Posterior cingulate gyrus (tissue), 11 donors: ENCODE measurements around the gene GOLGB1.

Experiments
- DNase-seq, 10 donors: peaks; one replicate each; pipeline versions ENCODE4 v3.0.0 to v3.0.0-alpha.2; 2020 to 2021; ENCODE audit warnings: mixed read lengths in 3 of 10
- intact Hi-C: fragments of 100-400 bp; cut with DNase I; formaldehyde crosslinking; loops from one replicate; pipeline ENCODE4 v1.15.1; 2023

GOLGB1 gene

GRCh38 chr3:121642601-121643314 is 106.8 kb downstream of the GOLGB1 start:
- DNase-seq, result no peak
- intact Hi-C loops, result no loop called here

GRCh38 chr3:121641127-121641526 is 108.4 kb downstream of the GOLGB1 start:
- DNase-seq, result no peak

GRCh38 chr3:121637922-121638321 is 111.6 kb downstream of the GOLGB1 start:
- intact Hi-C loops, result no loop called here
- no peak for DNase-seq

More at GRCh38 chr3:121641127-121641526, 108.4 kb downstream of the GOLGB1 start:
- intact Hi-C loops, result no loop called here

GRCh38 chr3:121630355-121630754 is 119.2 kb downstream of the GOLGB1 start:
- DNase-seq, result no peak
- intact Hi-C loops, result no loop called here

- DNase-seq, result no peak
- intact Hi-C loops, result no loop called here
Measured at GRCh38 chr3:121629601-121630000, 119.9 kb downstream of the GOLGB1 start.

GRCh38 chr3:121627622-121628021 is 121.9 kb downstream of the GOLGB1 start:
- intact Hi-C loops, result no loop called here
- no peak for DNase-seq

GRCh38 chr3:121627211-121627610 is 122.3 kb downstream of the GOLGB1 start:
- DNase-seq, result no peak
- intact Hi-C loops, result no loop called here

- no peak for DNase-seq
- intact Hi-C loops, result no loop called here
Measured at GRCh38 chr3:121626495-121626894, 123.0 kb downstream of the GOLGB1 start.

GRCh38 chr3:121624147-121624899 is 125.2 kb downstream of the GOLGB1 start:
- intact Hi-C loops, result no loop called here
- no peak for DNase-seq

- no peak for DNase-seq
- intact Hi-C loops, result no loop called here
Measured at GRCh38 chr3:121621491-121621890, 128.1 kb downstream of the GOLGB1 start.

GRCh38 chr3:121619691-121620090 is 129.8 kb downstream of the GOLGB1 start:
- DNase-seq, result no peak
- intact Hi-C loops, result no loop called here
